Colon (tissue), 2 donors: Measurements from ENCODE around the gene SF3A2.

Source experiments
- FAIRE-seq: peaks from 2 replicates; lab custom pipeline; 2012; peaks lifted over from hg19 to GRCh38; lab: Jason Lieb, UNC
- donor health status: control.
- donor health status: control.

The SF3A2 gene

DNA sequence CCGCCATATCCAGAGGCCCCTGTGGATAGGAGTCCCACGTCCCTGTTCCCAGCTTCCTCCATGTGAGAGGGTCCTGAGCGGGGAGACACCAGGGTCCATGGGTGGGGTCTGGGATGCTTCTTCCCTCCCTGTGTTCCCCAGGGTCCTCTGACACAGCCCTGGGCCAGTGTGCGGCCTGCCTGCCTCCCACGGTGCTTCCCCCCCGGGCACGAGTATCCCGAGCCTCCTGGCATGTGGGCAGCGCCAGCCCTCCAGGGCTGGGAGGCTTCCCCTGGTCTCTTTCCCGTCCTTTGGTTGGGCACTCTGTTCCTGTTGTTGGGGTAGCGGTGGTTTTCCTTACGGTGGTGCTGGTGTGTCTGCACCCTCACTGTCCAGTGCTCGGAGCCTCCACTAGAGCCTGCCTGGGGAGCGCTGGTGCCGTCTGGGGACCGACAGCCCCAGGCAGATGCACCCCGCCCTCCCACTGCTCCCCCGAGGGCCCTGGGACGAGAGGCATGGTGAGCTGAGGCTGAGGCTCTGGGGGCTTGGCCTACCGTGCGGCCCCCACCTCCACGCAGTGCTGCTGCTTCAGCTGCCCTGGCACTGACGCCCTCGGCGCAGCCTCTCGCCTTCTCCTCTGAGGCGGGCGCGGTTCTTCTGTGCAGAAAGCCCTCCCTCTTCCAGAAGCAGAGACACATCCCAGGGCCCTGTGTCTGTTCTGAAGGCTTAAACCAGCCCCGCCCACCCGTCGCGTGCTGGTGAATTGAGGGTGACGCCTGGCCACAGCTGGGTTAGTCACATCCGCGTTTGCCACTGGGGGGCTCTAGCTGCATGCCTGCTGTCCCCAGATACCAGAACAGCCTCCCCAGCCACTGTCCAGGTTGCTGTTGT, 28.4 kb upstream of the SF3A2 start:
- no peak for FAIRE-seq

DNA sequence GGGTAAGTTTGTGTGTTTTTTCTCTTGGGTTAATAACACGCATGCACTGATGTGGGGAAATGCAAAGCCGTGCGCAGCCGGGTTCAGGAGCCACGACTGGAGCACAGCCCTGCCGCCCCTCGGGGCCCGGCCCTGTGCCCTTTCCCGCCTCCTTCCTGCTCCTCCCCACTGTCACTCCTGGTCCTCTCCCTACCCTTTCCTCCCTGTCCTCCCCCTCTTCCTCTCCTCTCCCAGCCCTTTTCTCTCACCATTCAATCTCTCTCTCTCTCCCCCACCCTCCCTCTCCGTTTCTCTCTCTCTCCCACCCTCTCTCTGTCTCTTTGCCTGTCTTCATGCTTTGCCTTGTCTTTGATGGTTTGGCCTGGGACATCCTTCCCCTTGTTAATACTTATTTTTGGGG, 27.6 kb upstream of the SF3A2 start:
- FAIRE-seq, result no peak

- no peak for FAIRE-seq
These were observed 27.2 kb upstream of the SF3A2 start for GRCh38 chr19:2209408-2209807.

- FAIRE-seq, result no peak
These were observed 26.4 kb upstream of the SF3A2 start for GRCh38 chr19:2210206-2210605.

DNA sequence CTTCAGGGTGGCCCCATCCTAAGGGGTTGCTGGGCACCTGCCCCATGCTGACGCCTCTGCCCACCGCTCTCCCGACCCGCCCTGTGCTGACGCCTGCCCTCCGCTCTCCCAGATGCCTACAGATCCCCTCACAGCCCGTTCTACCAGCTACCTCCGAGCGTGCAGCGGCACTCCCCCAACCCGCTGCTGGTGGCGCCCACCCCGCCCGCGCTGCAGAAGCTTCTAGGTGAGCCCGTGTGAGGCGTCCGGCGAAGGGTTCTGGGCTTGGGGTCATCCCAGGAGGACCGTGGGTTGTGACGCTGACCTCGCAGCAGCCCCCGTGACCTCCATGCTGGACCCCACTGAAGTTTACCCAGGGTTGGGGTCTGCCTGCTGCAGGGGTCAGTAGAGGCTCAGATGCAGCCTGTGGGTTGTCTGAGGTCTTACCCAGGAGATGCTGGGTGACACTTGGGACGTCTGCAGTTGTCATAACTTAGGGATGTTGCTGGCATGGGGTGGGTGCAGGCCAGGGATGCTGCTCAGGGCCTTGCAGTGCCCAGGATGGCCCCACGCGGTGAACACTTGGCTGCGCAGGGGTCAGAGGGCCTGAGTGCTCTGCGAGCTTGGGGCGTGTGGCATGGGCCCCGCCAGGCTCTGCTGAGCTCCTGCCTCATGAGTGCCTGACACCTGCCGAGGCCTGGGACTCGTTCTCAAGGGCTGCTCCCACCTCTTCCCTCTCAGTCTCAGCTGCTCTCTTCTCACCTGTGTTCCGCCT, 25.5 kb upstream of the SF3A2 start:
- no peak for FAIRE-seq

- no peak for FAIRE-seq
These were observed 23.5 kb upstream of the SF3A2 start for GRCh38 chr19:2212861-2213711.

GRCh38 chr19:2213799-2214198, 22.8 kb upstream of the SF3A2 start:
- no peak for FAIRE-seq

DNA sequence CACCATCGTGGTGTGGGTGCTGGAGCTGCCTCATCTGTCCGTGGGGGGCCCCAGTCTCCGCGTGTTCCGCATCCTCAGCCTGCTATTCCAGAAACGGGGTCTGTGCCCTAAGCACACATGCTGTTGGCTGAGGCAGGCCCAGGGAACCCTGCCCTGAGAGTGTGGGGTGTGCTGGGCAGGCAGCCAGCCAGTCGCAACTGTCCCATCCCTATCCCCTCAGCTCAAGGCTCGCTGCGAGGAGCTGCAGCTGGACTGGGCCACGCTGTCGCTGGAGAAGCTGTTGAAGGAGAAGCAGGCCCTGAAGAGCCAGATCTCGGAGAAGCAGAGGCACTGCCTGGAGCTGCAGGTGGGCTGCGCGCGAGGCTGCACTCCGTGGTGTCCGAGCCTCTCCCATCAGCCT, 22.4 kb upstream of the SF3A2 start:
- FAIRE-seq, result no peak

- no peak for FAIRE-seq
These were observed 21.3 kb upstream of the SF3A2 start for GRCh38 chr19:2215281-2215751.

- no peak for FAIRE-seq
These were observed 20.0 kb upstream of the SF3A2 start for GRCh38 chr19:2216361-2217225.

GRCh38 chr19:2217591-2217990, 19.0 kb upstream of the SF3A2 start:
- no peak for FAIRE-seq

DNA sequence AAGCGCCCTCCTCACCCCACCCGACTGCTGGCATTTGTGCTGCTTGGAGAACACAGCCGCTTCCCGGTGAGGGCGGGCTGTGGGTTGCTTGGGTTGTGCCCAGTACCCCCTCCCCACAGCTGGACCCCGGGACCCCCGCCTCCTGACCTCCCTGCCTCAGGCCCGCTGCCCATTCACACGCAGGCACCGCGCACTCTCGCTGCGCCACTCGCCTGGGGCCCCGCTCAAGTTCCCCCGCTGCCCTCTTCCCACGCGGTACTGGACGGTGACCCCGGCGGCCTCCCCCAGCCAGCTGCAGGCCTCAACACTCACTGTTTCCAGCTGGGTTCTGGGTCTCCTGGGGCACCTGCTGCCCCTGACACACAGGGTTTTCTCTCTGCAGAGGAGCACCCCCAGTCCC, 16.9 kb upstream of the SF3A2 start:
- FAIRE-seq, result no peak

- no peak for FAIRE-seq
These were observed 15.3 kb upstream of the SF3A2 start for GRCh38 chr19:2221250-2221831.

- no peak for FAIRE-seq
These were observed 14.7 kb upstream of the SF3A2 start for GRCh38 chr19:2221918-2222317.

DNA sequence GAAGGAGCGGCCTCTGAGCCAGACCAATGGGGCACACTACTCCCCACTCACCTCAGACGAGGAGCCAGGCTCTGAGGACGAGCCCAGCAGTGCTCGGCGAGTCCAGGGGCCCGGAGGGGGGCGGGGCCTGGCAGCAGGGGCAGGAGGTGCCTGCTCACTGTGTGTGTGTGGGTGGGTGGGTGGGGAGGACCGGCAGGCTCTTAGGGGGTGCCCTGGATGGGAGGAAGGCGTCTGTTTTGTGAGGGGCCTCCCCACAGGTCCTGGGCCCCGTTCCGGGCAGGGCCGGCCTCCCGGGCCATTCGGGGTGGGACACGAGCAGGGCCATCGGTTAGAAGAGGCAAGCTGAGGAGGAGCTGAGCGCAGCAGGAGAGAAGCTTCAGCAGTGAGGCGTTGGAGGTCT, 13.2 kb upstream of the SF3A2 start:
- FAIRE-seq, result no peak

GRCh38 chr19:2223959-2224358, 12.7 kb upstream of the SF3A2 start:
- no peak for FAIRE-seq

DNA sequence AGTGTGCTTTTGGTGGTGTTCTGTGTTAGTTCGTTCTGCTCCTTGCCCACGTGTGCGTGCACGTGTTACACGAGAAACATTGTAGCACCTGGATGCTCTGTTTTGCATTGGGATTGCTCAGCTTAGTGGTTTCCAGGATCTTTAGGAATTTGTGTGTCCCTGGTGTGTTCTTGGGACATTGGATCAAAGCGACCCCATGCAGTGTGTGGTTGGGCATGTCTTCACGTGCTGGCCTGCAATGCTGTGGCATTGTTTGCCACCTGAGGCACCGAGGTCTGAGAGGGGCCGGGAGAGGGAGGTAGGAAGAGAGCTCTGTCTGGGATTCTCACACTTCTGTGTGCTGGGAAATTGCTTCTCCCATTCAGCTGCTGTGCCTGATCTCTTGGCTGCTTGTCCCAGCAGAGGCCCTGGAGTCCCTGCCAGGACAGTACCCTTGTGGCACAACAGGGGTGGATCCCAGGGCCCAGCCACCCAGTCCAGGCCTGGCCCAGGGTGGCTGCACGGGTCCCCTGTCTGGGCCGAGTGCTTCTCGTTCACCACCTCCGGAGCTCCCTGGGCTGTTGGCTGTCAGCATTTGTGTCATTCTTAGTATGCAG, 11.8 kb upstream of the SF3A2 start:
- FAIRE-seq, result no peak

GRCh38 chr19:2225415-2226050, 11.1 kb upstream of the SF3A2 start:
- FAIRE-seq, result no peak

GRCh38 chr19:2226051-2226839, 10.4 kb upstream of the SF3A2 start:
- no peak for FAIRE-seq
